ENCODE data around the gene MORF4L2.
"Not testable (repeated sequence)": the region's sequence is repeated elsewhere in the genome, so short reads cannot be mapped to it uniquely, and the experiment has no call there.

DNA sequence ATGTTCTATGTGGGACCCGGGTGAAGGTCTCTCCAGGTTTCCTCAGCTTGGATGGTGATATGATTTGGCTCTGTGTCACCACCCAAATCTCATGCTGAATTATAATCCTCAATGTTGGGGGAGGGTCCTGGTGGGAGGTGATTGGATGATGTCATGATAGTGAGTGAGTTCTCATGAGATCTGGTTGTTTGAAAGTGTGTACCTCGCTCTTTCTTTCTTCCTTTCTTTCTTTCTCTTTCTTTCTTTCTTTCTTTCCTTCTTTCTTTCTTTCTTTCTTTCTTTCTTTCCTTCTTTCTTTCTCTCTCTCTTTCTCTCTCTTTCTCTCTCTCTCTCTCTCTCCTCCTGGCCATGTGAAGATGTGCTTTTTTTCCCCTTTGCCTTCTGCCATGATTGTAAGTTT lies 27.0 kb downstream of the MORF4L2 start:
- TF ChIP-seq PHF8 (conservative IDR thresholded peaks at IDR 0.05; ENCODE audit: low read depth, low read length); TAF1 (IDR thresholded peaks at IDR 0.05; ENCODE audit: low read depth, low read length); GABPA (IDR thresholded peaks at IDR 0.05; ENCODE audit: borderline replicate concordance, insufficient read depth, low read length); EP300 (IDR thresholded peaks at IDR 0.05; ENCODE audit: borderline replicate concordance in 1 of 2, low read depth in 2 of 2, low read length in 2 of 2); YY1 (IDR thresholded peaks at IDR 0.05; ENCODE audit: low read depth, low read length): not testable (repeated sequence)
- TF ChIP-seq, protein P1, sequence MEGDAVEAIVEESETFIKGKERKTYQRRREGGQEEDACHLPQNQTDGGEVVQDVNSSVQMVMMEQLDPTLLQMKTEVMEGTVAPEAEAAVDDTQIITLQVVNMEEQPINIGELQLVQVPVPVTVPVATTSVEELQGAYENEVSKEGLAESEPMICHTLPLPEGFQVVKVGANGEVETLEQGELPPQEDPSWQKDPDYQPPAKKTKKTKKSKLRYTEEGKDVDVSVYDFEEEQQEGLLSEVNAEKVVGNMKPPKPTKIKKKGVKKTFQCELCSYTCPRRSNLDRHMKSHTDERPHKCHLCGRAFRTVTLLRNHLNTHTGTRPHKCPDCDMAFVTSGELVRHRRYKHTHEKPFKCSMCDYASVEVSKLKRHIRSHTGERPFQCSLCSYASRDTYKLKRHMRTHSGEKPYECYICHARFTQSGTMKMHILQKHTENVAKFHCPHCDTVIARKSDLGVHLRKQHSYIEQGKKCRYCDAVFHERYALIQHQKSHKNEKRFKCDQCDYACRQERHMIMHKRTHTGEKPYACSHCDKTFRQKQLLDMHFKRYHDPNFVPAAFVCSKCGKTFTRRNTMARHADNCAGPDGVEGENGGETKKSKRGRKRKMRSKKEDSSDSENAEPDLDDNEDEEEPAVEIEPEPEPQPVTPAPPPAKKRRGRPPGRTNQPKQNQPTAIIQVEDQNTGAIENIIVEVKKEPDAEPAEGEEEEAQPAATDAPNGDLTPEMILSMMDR (IDR thresholded peaks at IDR 0.05; ENCODE audit: control extremely low read depth in 1 of 3, insufficient read depth in 1 of 3, low read depth in 1 of 3, low read length in 3 of 3): not testable (repeated sequence)
